ENCODE results near the gene MORC3. TPM values are rescaled to one million over a fixed set of nuclear protein-coding genes. Genes with fewer than 3 reads are reported as not detected.

MORC3 gene
- total and polyA plus RNA-seq, 2 of the 4 experiments (the other 2 are of a cell fraction) = 14.0 to 23.5 TPM

DNA sequence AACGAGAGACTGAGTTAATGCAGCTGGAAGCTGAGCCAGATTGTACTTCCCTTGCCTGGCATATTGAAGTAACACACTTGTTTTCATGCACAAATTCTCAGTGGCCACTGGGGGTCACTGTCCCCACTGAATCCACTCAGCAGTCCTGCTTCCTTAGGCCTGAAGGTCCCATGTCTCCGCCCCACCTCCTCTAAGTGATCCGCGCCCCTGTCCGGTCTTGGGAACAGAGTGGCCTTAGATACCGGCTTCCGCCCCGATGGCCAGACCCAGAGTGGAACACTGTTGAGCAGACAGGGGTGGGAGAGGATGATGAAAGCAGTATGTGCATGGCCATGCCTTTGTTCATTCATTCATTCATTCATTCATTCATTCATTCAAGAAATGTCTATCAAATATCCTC is 100.0 kb downstream of the MORC3 start:
- ChIA-PET CTCF (interaction anchor here (0.6 to 0.8 kb wide), 3 partner anchors 17 to 533 kb away, joined by 3 to 5 read pairs (median 3); no protein-coding TSS in a partner anchor), POLR2A (ENCODE audit: unreplicated experiment) (no interaction called here)
- Histone ChIP-seq H4K8ac (ENCODE audit: low read depth in 2 of 2, low read length in 2 of 2) (peak overlapping the region in 1 of 2 experiments; percentile 78; a peak in 1 of 4 replicates), H2BK5ac (ENCODE audit: low read depth, low read length, poor library complexity, severe bottlenecking) (no peak overlapping the region), H3K18ac (ENCODE audit: low read depth, low read length) (no peak overlapping the region), H3K79me1 (ENCODE audit: low read depth in 1 of 2, low read length in 2 of 2) (no peaks in the 10 kb centered on the region), H3K56ac (ENCODE audit: extremely low read depth, insufficient read depth, low read length) (no peak overlapping the region), H3K9me1 (ENCODE audit: insufficient read depth, low read length) (no peaks in the 10 kb centered on the region; the same call in 1 of the 2 replicates), H3K27me3 (ENCODE audit: control insufficient read depth, insufficient read depth, low read length) (no peaks in the 10 kb centered on the region), H3K4ac (ENCODE audit: low read depth, low read length) (no peak overlapping the region; the same call in 1 of the 2 replicates), H3K27ac (ENCODE audit: insufficient read depth, low read length) (no peak overlapping the region), H3K4me1 (ENCODE audit: control insufficient read depth, insufficient read depth, low read length) (no peaks in the 10 kb centered on the region), H3K9me3 (ENCODE audit: control insufficient read depth, insufficient read depth, low read length) (no peaks in the 10 kb centered on the region), H4K5ac (ENCODE audit: low read depth, low read length) (no peak overlapping the region), H4K20me1 (ENCODE audit: insufficient read depth, low read length) (no peaks in the 10 kb centered on the region), H2BK120ac (ENCODE audit: low read depth, low read length) (no peak overlapping the region), H2AFZ (replicated peaks; ENCODE audit: low read length, poor library complexity) (peak overlapping the region; percentile 89), H3K14ac (replicated peaks; ENCODE audit: low read depth, low read length) (no peak overlapping the region), H2BK15ac (ENCODE audit: low read depth, low read length) (no peak overlapping the region), H2AK9ac (replicated peaks; ENCODE audit: low read depth, low read length, poor library complexity) (peak overlapping the region; percentile 81), H3K4me2 (ENCODE audit: low read depth, low read length) (peak overlapping the region; percentile 20; the same call in 1 of the 2 replicates), H2AK5ac (ENCODE audit: low read depth, low read length) (peak overlapping the region; percentile 58; the same call in 1 of the 2 replicates), H4K91ac (ENCODE audit: insufficient read depth, low read depth, low read length) (no peak overlapping the region), H3K4me3 (ENCODE audit: insufficient read depth, low read depth, low read length) (no peak overlapping the region), H3K23ac (ENCODE audit: low read depth, low read length) (no peak overlapping the region), H3K9ac (ENCODE audit: low read depth, low read length) (no peak overlapping the region), H3K36me3 (ENCODE audit: control insufficient read depth, insufficient read depth, low read length) (no peaks in the 10 kb centered on the region; the same call in 1 of the 2 replicates), H2BK20ac (ENCODE audit: low read depth, low read length) (no peak overlapping the region)
- ATAC-seq (ENCODE audit: low read depth) = peak; percentile 98
- no CpG with 5 or more reads among the region's 8 CpGs for WGBS, 2 experiments (ENCODE audit: extremely low coverage in 2 of 2, insufficient read length in 1 of 2)
- DNase-seq = peak; percentile 92
- intact Hi-C loops (cut with micrococcal nuclease) = loop anchor here (1.0 to 2.0 kb wide), 3 partner anchors 85 to 507 kb away; no protein-coding TSS in a partner anchor
- in situ Hi-C loops (cut with MboI; ENCODE audit: low sequenced_read_pairs) = loop anchor here (5.0 kb wide), 1 partner anchor 507 kb away; no protein-coding TSS in a partner anchor
- dilution Hi-C loops (cut with HindIII; ENCODE audit: low sequenced_read_pairs, unreplicated experiment) = no loop called here
- TF ChIP-seq, protein P1, sequence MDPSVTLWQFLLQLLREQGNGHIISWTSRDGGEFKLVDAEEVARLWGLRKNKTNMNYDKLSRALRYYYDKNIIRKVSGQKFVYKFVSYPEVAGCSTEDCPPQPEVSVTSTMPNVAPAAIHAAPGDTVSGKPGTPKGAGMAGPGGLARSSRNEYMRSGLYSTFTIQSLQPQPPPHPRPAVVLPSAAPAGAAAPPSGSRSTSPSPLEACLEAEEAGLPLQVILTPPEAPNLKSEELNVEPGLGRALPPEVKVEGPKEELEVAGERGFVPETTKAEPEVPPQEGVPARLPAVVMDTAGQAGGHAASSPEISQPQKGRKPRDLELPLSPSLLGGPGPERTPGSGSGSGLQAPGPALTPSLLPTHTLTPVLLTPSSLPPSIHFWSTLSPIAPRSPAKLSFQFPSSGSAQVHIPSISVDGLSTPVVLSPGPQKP (IDR thresholded peaks at IDR 0.05; ENCODE audit: borderline replicate concordance, low read depth, low read length) = no peak
- peak; percentile 89 for TF ChIP-seq SMC3 (IDR thresholded peaks at IDR 0.05; ENCODE audit: low read depth, low read length)
- peak; percentile 97 for TF ChIP-seq RAD21 (IDR thresholded peaks at IDR 0.05; ENCODE audit: low read length)
- no peak for TF ChIP-seq MXI1 (IDR thresholded peaks at IDR 0.05; ENCODE audit: borderline replicate concordance, low read depth, low read length)
- TF ChIP-seq MAZ (IDR thresholded peaks at IDR 0.05; ENCODE audit: borderline replicate concordance, low read depth, low read length) = no peak
- no peak for TF ChIP-seq BHLHE40 (IDR thresholded peaks at IDR 0.05; ENCODE audit: low read depth, low read length)
- TF ChIP-seq MAFK (IDR thresholded peaks at IDR 0.05; ENCODE audit: low read depth, low read length) = no peak
- TF ChIP-seq, protein P2, sequence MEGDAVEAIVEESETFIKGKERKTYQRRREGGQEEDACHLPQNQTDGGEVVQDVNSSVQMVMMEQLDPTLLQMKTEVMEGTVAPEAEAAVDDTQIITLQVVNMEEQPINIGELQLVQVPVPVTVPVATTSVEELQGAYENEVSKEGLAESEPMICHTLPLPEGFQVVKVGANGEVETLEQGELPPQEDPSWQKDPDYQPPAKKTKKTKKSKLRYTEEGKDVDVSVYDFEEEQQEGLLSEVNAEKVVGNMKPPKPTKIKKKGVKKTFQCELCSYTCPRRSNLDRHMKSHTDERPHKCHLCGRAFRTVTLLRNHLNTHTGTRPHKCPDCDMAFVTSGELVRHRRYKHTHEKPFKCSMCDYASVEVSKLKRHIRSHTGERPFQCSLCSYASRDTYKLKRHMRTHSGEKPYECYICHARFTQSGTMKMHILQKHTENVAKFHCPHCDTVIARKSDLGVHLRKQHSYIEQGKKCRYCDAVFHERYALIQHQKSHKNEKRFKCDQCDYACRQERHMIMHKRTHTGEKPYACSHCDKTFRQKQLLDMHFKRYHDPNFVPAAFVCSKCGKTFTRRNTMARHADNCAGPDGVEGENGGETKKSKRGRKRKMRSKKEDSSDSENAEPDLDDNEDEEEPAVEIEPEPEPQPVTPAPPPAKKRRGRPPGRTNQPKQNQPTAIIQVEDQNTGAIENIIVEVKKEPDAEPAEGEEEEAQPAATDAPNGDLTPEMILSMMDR (conservative IDR thresholded peaks at IDR 0.05; ENCODE audit: low read depth, low read length) = peak; percentile 93
- no peak for TF ChIP-seq POLR2A (IDR thresholded peaks at IDR 0.05; ENCODE audit: low read depth, low read length)
- no peak for TF ChIP-seq CEBPB (IDR thresholded peaks at IDR 0.05; ENCODE audit: low read depth, low read length)
- no peak for TF ChIP-seq RCOR1 (IDR thresholded peaks at IDR 0.05; ENCODE audit: insufficient replicate concordance, low read length)
- TF ChIP-seq, protein P3, sequence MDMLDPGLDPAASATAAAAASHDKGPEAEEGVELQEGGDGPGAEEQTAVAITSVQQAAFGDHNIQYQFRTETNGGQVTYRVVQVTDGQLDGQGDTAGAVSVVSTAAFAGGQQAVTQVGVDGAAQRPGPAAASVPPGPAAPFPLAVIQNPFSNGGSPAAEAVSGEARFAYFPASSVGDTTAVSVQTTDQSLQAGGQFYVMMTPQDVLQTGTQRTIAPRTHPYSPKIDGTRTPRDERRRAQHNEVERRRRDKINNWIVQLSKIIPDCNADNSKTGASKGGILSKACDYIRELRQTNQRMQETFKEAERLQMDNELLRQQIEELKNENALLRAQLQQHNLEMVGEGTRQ (IDR thresholded peaks at IDR 0.05; ENCODE audit: low read depth, low read length) = no peak
- no peak for TF ChIP-seq NFE2L2 (IDR thresholded peaks at IDR 0.05; ENCODE audit: low read depth, low read length)
- no peak for TF ChIP-seq RFX5 (IDR thresholded peaks at IDR 0.05; ENCODE audit: low read depth, low read length)
- TF ChIP-seq FOS (IDR thresholded peaks at IDR 0.05; ENCODE audit: low read depth, low read length) = no peak
- no peak for TF ChIP-seq CHD1 (IDR thresholded peaks at IDR 0.05; ENCODE audit: low read depth, low read length)
- no TSS peak for BruUV-seq (replicated peaks)

Data from IMR-90 (cell line).